NCI-H69 (cell line): ENCODE data around the gene TMEM205.
"Not testable (repeated sequence)": the region's sequence is repeated elsewhere in the genome, so short reads cannot be mapped to it uniquely, and the experiment has no call there.

Experiments
- DNase-seq: peaks from one replicate; lab custom pipeline; 2025; lab: John Stamatoyannopoulos, UW

The TMEM205 gene

DNA sequence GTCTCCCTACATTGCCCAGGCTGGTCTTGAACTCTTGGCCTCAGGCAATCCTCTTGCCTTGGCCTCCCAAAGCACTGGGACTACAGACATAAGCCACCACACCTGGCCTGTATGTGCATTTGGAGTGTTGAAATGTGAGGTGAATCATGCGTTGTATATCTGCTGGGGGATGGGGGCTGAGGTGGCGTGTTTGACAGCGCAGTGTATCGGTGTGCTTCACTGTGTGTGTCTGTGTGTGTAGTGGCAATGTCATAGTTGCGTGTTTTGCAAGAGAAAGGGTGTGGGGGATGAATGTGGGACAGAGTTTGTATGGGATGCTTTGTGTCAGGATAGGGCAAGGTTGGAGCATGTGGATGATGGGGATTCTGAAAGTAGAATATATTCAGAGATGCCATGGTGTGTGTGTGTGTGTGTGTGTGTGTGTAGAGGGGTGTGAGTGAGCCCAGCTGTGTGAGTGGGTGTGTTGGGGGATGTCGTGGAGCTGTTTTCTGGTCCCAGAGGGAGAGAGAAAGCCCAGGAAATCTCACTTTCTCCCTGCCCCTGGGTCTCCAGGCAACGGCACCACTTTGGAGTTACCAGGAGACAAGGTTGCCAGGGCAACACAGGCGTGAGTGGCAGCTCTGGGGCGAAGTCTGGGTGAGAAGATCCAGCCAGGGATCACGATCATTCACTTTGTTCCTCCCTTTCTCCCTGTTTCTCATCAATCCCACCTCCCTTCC lies 27.3 kb upstream of the TMEM205 start:
- DNase-seq = peak; percentile 93

DNA sequence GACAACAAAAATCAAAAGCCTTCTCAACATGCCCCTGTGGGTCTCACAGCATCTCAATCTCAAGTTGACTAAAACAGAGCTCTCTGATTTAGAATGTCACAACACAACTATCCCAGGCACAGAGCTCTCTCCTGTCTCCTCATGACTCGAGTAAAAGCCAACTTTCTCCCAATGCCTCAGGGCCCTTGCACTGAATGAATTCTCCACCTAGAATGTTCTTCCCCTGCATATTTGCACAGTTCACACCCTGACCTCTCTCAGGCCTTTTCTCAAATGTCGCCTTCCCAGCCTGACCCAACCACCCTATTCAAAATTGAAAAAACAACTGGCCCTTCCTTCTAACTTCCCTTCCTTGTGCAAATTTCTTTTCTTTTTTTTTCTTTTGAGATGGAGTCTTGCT lies 24.7 kb upstream of the TMEM205 start:
- DNase-seq = no peak

DNA sequence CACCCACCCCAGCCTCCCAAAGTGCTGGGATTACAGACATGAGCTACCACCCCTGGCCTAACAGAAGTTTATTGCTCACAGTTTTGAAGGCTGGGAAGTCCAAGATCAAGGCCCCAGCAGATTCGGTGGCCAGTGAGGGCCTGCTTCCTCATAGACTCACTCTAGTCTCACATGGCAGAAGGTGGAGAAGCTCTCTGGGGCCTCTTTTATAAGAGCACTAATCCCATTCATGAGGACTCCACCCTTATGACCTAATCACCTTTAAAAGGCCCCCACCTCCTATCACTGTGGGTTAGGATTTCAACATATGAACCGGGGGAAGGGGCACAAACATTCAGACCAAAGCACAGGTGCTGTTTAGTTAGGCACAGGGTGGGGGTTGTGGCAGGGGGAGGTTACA lies 21.5 kb upstream of the TMEM205 start:
- no peak for DNase-seq

DNA sequence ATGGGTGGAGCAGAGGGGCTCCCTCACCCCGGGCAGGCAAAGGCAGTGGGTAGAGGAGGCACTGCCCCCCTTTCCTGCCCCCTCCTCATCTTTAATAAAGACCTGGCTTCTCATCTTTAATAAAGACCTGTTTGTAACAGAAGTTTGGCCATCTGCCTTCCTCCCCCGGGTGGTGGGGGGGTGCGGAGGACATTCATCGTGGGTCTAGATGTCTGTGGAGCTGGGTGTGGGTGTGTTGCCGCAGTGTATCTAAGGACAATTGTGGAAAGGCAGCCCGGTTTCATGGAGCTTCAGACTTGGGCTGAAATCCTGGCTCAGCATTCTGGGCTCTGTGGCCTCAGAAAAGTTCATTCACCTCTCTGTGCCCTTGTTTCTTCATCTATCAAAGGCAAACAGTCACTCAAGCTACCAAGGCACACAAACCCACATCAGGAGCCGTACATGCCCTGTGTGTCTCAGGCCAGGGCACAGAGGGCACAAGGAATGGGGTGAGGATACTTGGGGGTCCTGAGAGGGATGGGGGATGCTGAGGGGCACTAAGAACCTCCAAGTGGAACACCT lies 19.6 kb upstream of the TMEM205 start:
- DNase-seq = no peak

- DNase-seq = no peak
These were observed 18.9 kb upstream of the TMEM205 start for GRCh38 chr19:11364935-11365334.

GRCh38 chr19:11364296-11364904 lies 18.3 kb upstream of the TMEM205 start:
- DNase-seq = no peak

DNA sequence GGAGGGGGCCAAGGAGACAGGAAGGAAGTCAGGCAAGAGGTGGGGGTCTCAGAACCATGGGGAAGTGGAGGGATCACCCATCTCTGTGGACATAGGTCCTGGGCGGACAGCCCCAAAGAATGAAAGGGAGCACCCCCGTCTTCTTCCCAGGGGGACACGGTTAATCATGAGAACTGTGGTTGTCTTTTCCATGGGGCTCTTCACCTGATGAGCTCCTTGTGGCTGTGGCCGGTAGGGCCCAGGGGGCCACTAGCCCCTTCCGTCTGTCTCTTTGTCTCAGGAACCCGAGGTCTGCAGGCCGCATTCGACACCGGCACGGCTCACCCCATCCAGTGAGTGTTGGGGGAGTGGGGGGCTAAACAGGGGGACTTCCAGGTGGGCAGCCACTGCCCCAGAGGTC lies 17.8 kb upstream of the TMEM205 start:
- DNase-seq = no peak

DNA sequence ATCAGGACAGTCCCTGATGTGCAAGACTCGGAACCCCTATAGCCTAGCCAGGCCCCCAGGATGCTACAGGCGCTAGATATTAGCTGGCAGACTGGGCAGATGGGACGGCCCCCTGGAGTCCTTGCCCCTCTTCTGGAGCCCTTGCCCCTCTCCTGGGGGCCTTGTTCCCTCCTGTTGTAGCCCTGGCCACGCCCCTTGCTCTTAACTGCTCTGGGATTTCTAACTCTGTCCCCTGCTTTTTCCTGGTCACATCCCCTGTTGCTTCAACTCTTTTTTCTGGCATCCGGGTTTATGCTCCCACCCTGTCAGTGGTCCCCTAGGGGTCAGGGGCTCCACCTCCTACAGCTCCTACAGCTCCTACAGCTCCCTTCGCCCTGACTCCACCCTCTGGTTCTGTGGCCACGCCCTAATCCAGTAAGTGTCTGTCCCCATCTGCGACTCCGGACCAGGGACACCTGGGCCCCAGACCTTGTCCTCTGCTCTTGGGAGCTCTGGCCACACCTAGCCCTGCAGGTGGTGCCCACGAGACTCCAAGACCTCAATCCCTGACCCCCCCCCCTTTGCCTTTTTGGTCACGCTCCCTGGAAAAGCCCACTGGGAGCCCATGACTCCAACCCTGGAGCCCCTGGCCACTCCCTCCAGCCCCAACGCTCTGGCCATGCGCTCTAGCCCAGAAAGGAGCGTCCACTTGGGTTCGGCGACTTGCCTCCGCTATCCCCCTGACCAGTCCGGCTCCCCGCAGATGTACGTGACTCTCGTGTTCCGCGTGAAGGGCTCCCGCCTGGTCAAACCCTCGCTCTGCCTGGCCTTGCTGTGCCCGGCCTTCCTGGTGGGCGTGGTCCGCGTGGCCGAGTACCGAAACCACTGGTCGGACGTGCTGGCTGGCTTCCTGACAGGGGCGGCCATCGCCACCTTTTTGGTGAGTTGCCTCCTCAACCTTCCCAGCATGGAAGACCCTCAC lies 16.0 kb upstream of the TMEM205 start:
- no peak for DNase-seq

GRCh38 chr19:11361037-11361770 lies 15.1 kb upstream of the TMEM205 start:
- DNase-seq = peak; percentile 72

DNA sequence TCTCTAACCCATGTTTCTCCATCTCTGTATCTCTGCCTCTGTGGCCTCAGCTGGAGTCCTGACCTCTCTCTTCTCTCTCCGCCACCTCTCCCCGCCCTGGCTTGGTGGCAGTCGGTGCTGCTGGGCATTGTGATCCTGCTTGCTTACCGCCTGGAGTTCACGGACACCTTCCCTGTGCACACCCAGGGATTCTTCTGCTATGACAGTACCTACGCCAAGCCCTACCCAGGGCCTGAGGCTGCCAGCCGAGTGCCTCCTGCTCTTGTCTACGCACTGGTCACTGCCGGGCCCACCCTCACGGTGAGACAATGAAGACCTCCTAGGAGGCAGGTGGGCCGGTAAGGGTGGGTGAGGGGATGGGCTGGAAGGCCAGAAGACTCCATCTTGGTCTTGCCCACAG lies 13.4 kb upstream of the TMEM205 start:
- DNase-seq = no peak

GRCh38 chr19:11356676-11357550 lies 10.8 kb upstream of the TMEM205 start:
- peak; percentile 23 for DNase-seq

GRCh38 chr19:11356074-11356397 lies 10.0 kb upstream of the TMEM205 start:
- no peak for DNase-seq

DNA sequence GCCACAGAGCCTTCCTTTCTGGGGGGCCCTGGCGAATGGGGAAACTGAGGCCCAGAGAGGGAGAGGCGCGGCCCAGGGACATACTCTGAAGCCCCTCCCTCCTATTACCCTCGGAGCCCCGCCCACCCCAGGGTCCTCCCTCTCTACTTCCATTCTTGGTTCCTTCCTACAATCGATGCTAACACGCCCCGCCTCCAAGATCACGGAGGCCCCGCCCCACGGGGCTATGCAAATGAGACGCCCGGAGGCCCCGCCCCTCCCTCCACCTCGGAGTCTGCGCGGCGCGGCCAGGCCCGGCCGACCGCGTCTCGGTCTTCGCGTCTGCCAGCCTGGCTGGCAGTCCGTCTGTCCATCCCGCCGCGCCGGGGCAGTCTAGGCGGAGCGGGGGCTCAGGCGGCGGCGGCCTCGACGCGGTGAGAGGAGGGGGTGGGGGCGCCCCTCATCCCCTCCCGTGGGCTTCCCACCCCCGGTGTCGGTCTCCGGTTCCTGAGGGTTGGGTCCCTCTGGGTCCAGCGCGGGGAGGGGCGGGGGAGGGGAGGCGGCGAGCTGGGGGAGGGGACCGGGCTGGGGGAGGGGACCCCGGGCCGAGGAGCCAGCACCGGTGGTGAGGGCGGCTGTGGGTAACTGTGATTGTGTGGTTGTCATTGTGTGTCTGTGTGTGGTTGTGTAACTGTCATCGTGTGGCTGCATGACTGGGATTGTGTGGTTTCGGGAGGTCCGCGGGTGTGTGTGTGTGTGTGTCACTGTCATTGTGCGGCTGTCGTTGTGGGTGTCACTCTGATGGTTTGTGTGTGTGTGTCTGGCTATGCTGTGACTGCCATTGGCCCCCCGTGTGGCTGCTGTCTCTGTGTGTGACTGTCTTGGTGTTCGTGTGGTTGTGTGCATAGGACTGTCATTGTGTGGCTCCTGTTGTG lies 9.3 kb upstream of the TMEM205 start, which contains the start of gene PLPPR2:
PLPPR2 (plus strand) TSS at position 273 of the 914 bp plus-strand sequence. CDS start 2,242 bp downstream, outside the sequence.
- peak; percentile 96 for DNase-seq

GRCh38 chr19:11354102-11354501 lies 8.0 kb upstream of the TMEM205 start:
- not testable (repeated sequence) for DNase-seq

DNA sequence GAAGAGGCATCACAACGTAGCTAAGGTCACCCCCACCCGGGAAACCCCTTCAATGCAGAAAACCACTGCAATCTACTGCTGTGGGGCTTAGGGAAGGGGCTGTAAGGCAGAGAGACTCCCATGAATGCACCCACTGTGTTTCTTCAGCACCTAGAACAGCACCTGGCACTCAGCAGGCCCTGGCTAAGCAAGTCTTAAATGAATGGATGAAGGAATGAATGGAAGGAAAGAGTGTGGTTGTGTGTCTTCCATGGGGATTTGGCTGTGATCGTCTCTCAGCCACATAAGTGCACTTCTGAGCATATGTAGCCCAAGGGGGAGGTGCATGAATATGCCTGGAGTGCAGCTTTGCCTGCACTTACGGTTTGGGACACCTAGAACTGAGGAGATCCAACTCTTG lies 3.1 kb upstream of the TMEM205 start:
- DNase-seq = no peak

DNA sequence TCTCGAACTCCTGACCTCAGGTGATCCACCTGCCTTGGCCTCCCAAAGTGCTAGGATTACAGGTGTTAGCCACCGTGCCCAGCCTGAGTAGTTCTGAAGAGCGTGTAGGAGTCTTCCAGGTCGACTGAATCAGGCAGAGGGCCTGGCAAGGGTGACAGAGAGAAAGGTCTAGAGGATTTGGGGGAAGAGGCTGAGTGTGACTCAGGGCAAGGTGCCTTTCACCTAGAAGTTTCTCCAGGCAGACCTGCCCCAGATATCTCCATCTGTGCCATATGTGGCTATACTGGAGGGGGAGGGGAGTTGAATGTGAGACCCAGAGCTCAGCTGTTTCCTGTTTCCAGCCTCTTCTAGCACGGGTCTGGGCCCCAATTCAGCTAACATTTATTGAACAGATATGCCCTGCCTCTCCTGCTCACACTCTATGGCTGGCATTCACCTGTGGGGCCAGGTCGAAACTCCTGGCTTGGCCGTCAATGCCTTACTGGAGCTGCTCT lies 1.5 kb upstream of the TMEM205 start:
- peak; percentile 32 for DNase-seq

GRCh38 chr19:11345122-11345803 lies 805 bp downstream of the TMEM205 start:
- peak; percentile 53 for DNase-seq

DNA sequence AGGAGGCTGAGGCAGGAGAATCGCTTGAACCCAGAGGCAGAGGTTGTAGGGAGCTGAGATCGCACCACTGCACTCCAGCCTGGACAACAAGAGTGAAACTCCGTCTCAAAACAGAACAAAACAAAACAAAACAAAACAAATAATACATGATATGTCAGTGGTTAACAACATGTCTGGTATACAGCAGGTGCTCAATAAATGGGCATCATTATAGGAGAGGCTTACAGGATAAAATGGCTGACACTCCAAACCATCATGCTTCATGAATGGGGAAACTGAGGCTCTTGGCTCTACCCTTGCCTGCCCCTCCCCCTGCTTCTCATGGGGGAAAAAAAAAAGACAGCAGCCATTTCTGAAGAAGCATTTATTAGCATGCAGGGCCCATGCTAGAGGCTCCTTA lies 3.6 kb downstream of the TMEM205 start:
- DNase-seq = no peak

GRCh38 chr19:11340099-11340467 lies 6.0 kb downstream of the TMEM205 start:
- not testable (repeated sequence) for DNase-seq
